Cardiac fibroblast (primary cell): Measurements from ENCODE around the gene RIMKLB.
A peak's percentile ranks its signal among the peaks of the same experiment; 100 is the strongest.

ENCODE experiments used
- DNase-seq, 2 donors: peaks; one replicate each; pipeline versions ENCODE4 v3.0.0 to v3.0.0-alpha.2; 2010; ENCODE audit warnings: low read depth in 2 of 2
- H3K4me3 ChIP-seq, 2 donors: replicated peaks in 1 of 2; 1 replicate in 1 of 2; 2 replicates in 1 of 2; pipeline ENCODE4 v1.5.1; 2011; ENCODE audit warnings: low read depth in 2 of 2, low read length in 2 of 2, mild to moderate bottlenecking in 2 of 2, moderate library complexity in 1 of 2
- TF ChIP-seq, protein P1 (sequence below): IDR thresholded peaks from one replicate; pipeline ENCODE4 v1.5.1; 2011; ENCODE audit warnings: low read depth, mild to moderate bottlenecking, low read length, inconsistent platforms

Gene RIMKLB

DNA sequence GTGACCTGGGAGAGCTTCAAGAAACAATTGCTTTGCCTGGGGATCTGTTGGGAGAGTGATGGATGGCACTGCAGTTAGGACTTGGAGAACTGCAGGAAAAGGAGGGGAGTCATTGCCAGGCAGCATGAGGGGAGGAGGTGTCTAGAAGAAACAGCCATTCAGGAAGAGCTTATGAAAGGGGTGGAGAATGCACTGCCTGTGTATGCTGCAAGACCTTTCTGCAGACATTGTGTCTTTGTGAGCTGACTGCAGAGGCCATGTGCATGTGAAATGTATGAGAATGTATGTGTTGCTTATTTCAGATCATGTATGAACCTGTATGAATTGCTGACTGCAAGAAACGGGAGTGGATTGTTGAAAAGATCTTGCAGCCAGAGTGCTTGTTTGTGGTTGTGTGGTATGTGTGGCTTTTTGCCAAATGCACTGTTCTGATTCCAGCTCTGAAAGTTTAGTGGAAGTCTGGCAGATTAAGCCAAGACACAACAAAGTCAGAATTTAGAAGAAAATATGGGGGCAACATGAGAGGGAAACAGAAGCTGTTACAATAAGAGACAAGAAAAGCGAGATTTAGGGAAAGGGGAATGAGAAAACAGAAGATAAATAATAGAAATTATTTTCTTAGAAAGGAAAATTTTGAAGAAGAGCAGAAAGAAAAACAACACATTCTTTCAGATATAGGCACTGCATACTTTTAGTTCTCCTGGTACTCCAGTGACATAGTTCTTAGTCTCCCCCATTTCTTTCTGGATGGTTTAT is 9.8 kb upstream of the RIMKLB start:
- no peak overlapping the region for H3K4me3 ChIP-seq
- TF ChIP-seq, protein P1, sequence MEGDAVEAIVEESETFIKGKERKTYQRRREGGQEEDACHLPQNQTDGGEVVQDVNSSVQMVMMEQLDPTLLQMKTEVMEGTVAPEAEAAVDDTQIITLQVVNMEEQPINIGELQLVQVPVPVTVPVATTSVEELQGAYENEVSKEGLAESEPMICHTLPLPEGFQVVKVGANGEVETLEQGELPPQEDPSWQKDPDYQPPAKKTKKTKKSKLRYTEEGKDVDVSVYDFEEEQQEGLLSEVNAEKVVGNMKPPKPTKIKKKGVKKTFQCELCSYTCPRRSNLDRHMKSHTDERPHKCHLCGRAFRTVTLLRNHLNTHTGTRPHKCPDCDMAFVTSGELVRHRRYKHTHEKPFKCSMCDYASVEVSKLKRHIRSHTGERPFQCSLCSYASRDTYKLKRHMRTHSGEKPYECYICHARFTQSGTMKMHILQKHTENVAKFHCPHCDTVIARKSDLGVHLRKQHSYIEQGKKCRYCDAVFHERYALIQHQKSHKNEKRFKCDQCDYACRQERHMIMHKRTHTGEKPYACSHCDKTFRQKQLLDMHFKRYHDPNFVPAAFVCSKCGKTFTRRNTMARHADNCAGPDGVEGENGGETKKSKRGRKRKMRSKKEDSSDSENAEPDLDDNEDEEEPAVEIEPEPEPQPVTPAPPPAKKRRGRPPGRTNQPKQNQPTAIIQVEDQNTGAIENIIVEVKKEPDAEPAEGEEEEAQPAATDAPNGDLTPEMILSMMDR = no peak
- DNase-seq = peak; percentile 82 to 95

DNA sequence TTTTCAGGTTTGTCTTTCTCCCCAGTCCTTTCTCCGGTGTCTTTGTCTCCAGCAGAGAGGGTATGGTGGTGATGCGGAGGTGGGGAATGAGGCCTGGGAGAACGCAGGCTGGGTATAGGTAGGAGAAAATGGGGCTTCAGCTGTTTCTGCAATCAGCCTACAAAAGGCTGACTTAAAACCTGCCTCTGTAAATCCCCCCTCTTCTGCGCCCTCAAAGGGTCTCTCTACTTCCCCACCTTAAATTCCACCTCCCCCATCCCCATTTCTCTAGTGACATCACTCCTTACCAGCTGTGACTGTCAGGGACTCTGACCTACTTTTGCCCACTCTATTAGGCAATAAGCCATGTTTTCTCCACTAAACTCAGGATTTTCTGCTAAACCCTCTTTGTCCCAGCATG is 8.1 kb upstream of the RIMKLB start:
- TF ChIP-seq, protein P1 = no peak
- no peak overlapping the region for H3K4me3 ChIP-seq
- DNase-seq = no peak

DNA sequence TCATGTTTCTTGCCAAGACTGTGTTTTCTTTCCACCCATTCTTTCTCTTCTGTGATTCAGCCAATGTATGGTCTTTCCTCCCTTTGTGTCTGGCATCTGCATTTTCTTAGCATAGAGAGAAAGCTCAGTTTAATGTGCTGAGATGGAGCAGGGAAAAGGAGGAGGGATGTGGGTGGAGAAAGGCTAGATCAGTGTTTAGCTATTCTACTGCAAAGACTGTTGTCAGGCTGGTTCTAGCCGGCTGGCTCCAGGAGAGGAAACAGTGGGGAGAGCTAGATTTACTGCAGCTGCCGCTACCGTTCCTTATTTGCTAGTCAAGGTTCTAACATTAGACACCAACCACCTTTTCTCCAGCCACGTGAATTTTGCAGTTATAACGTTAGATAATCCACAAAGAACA is 5.2 kb upstream of the RIMKLB start:
- peak; percentile 64 to 79 for DNase-seq
- TF ChIP-seq, protein P1 = no peak
- no peak overlapping the region for H3K4me3 ChIP-seq

DNA sequence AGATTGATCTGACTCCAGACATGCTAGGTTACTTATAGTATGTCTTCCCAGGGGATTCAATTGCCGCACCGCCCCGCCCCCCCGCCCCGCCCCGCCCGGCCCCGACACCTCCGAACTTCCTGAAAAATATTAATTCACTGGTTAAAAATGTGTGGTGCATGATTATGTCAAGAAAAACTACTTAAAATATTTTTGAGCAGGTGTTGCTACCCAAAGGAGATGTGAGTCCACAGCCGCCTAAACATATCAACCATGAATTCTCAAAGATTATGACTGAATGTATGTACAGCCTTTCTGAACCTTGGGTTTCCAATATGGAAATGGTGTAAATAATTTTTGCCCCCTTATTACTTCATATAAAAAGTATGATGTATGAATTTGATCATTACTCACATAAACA is 2.7 kb upstream of the RIMKLB start:
- TF ChIP-seq, protein P1 = no peak
- no peak for DNase-seq

DNA sequence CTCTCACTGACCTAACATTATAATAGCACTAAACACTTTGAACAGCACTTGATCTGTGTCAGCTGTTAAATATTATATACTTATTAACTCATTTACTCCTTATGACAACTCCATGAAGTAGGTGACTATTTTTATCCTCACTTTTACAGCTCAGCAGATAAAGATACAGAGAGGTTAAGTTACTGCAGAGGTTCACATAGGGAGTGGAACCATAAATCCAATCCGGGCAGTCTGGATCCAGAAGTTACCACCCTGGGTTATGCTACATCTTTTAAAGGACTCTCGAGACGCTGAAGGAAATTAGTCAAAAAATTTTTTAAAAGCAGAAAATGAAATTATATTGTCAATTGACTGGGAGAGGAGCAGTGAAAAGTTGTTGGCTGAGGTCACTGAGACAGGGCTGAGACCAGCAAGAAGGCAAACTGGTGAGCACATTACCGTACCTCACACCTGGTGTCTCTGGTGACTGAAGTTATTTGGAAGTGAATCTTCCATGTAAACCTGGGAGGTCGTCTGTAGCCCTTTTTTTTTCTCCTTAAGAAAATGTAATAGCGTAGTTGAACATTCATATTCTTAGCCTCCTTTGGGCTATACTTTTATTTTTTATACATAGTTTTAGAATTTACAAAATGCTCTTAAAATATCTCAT is 1.2 kb upstream of the RIMKLB start:
- H3K4me3 ChIP-seq = peak overlapping the region; percentile 77 to 91
- no peak for DNase-seq
- TF ChIP-seq, protein P1 = no peak

More for the DNA sequence above, 2.7 kb upstream of the RIMKLB start:
- H3K4me3 ChIP-seq = no peak overlapping the region

DNA sequence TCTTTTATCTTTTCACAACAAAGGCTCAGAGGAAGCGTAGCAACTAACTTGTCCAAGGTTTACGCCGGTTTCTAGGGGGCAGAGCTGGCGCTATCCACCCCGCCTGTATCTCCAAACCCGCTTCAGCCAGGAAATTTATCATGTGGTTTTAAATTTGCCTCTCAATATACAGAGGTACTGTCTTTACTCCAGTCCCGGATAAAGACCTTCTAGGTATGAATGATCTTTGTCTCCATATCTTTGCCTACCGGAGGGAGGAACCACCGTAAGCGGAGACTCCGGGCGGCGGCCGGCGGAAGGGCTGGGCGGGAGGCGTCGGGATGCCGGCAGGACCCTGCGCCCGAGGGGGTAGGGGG is 693 bp upstream of the RIMKLB start:
- DNase-seq = peak; percentile 51 to 67

More for the DNA sequence above, 693 bp upstream of the RIMKLB start:
- TF ChIP-seq, protein P1 = no peak
- H3K4me3 ChIP-seq = peak overlapping the region; percentile 77 to 91
